Type B pancreatic cell (in vitro differentiated cells): ENCODE data around the gene BTBD9. TPM values are rescaled to one million over a fixed set of nuclear protein-coding genes. Genes with fewer than 3 reads are reported as not detected.

ENCODE experiments used
- DNase-seq: peaks from one replicate; pipeline ENCODE4 v3.0.0; 2021; ENCODE audit warnings: mixed read lengths; ENCODE audit not compliant: unreplicated experiment; ENCODE audit errors: extremely low spot score
- H3K27ac Mint-ChIP-seq: 2 replicates; pipeline ENCODE4 v1.8.0; 2021; ENCODE audit warnings: mild to moderate bottlenecking, mixed read lengths
- H3K27me3 Mint-ChIP-seq: 2 replicates; pipeline ENCODE4 v1.8.0; 2021; ENCODE audit warnings: mixed read lengths
- H3K36me3 Mint-ChIP-seq: 2 replicates; pipeline ENCODE4 v1.8.0; 2021; ENCODE audit warnings: mixed read lengths
- H3K4me1 Mint-ChIP-seq: one replicate; pipeline ENCODE4 v1.8.0; 2021; ENCODE audit warnings: mixed read lengths; ENCODE audit not compliant: unreplicated experiment
- H3K4me3 Mint-ChIP-seq: 2 replicates; pipeline ENCODE4 v1.8.0; 2021; ENCODE audit warnings: mild to moderate bottlenecking, mixed read lengths
- H3K9me3 Mint-ChIP-seq: 2 replicates; pipeline ENCODE4 v1.8.0; 2021; ENCODE audit warnings: mixed read lengths
- CTCF ChIP-seq: fragments of 200-600 bp; sonication (generic); conservative IDR thresholded peaks from 2 replicates; pipeline ENCODE4 v1.5.0; 2021; ENCODE audit warnings: antibody characterized with exemption, mild to moderate bottlenecking
- total RNA-seq: library from RNA; stranded (reverse); gene quantifications from 2 replicates; pipeline ENCODE4 v1.2.1, GENCODE V29; 2021; ENCODE audit warnings: low replicate concordance

BTBD9 gene
- total RNA-seq, 1 donor from 2014 or later: 14.9 TPM

- H3K9me3 Mint-ChIP-seq: peaks cover 3% of the 10 kb centered on the region
- DNase-seq: no peak
- peaks cover 6% of the 10 kb centered on the region for H3K36me3 Mint-ChIP-seq
- H3K27ac Mint-ChIP-seq: no peak overlapping the region
- no peaks in the 10 kb centered on the region for H3K27me3 Mint-ChIP-seq
- no peak overlapping the region for H3K4me3 Mint-ChIP-seq
- no peaks in the 10 kb centered on the region for H3K4me1 Mint-ChIP-seq
- TF ChIP-seq CTCF: no peak
These were observed 48.3 kb downstream of the BTBD9 start for GRCh38 chr6:38591439-38591838.

GRCh38 chr6:38589367-38589720 is 50.4 kb downstream of the BTBD9 start:
- H3K4me1 Mint-ChIP-seq: no peaks in the 10 kb centered on the region
- no peak overlapping the region for H3K27ac Mint-ChIP-seq
- DNase-seq: no peak
- H3K4me3 Mint-ChIP-seq: no peak overlapping the region
- peaks cover 3% of the 10 kb centered on the region for H3K36me3 Mint-ChIP-seq
- no peaks in the 10 kb centered on the region for H3K27me3 Mint-ChIP-seq
- no peaks in the 10 kb centered on the region for H3K9me3 Mint-ChIP-seq
- TF ChIP-seq CTCF: no peak

GRCh38 chr6:38588631-38589366 is 50.9 kb downstream of the BTBD9 start:
- Mint-ChIP-seq H3K27me3 (no peaks in the 10 kb centered on the region), H3K4me3 (no peak overlapping the region), H3K36me3 (peaks cover 3% of the 10 kb centered on the region), H3K4me1 (no peaks in the 10 kb centered on the region), H3K9me3 (no peaks in the 10 kb centered on the region), H3K27ac (no peak overlapping the region)
- no peak for TF ChIP-seq CTCF
- DNase-seq: no peak

GRCh38 chr6:38587766-38588362 is 51.9 kb downstream of the BTBD9 start:
- Mint-ChIP-seq H3K4me1 (no peaks in the 10 kb centered on the region), H3K36me3 (peaks cover 3% of the 10 kb centered on the region), H3K9me3 (no peaks in the 10 kb centered on the region), H3K27ac (no peak overlapping the region), H3K27me3 (no peaks in the 10 kb centered on the region), H3K4me3 (no peak overlapping the region)
- no peak for DNase-seq
- TF ChIP-seq CTCF: no peak

- no peak for TF ChIP-seq CTCF
- no peak for DNase-seq
- Mint-ChIP-seq H3K27me3 (no peaks in the 10 kb centered on the region), H3K4me3 (no peak overlapping the region), H3K4me1 (no peaks in the 10 kb centered on the region), H3K36me3 (peaks cover under 1% of the 10 kb centered on the region), H3K27ac (no peak overlapping the region), H3K9me3 (no peaks in the 10 kb centered on the region)
These were observed 52.7 kb downstream of the BTBD9 start for GRCh38 chr6:38586992-38587391.
